H1 (cell line): ENCODE data around the gene RPS26. TPM values are rescaled to one million over a fixed set of nuclear protein-coding genes. Genes with fewer than 3 reads are reported as not detected.
A peak's percentile ranks its signal among the peaks of the same experiment; 100 is the strongest.

Experiments used
- CTCF ChIA-PET: fragments of 300-600 bp; sonication (Branson Sonifier 250); formaldehyde crosslinking; loops from one replicate; lab custom pipeline; 2021; ENCODE audit not compliant: partially characterized antibody; lab: Charles Lee
- POLR2A ChIA-PET: fragments of 300-600 bp; sonication (Branson Sonifier 250); formaldehyde crosslinking; loops from one replicate; lab custom pipeline; 2021; ENCODE audit warnings: inconsistent platforms; ENCODE audit not compliant: partially characterized antibody; lab: Charles Lee
- DNase-seq, 2 experiments: peaks; one replicate each; pipeline versions ENCODE4 v3.0.0 to v3.0.0-alpha.2; 2010 to 2022; ENCODE audit warnings: low spot score in 2 of 2, low read depth in 1 of 2, mixed read lengths in 1 of 2
- FAIRE-seq: peaks from 2 replicates; lab custom pipeline; 2011; peaks lifted over from hg19 to GRCh38; lab: Jason Lieb, UNC
- H2AFZ ChIP-seq: 2 replicates; pipeline ENCODE4 v1.8.1; 2012; ENCODE audit warnings: low read length, inconsistent platforms
- H2AK5ac ChIP-seq: 2 replicates; pipeline ENCODE4 v1.6.1; 2013; ENCODE audit warnings: low read depth, low read length
- H2BK120ac ChIP-seq: replicated peaks from 2 replicates; pipeline ENCODE3; 2013; ENCODE audit warnings: low read depth, low read length, inconsistent platforms
- H2BK12ac ChIP-seq: 2 replicates; pipeline ENCODE4 v1.6.1; 2013; ENCODE audit warnings: low read depth, low read length
- H2BK15ac ChIP-seq: 2 replicates; pipeline ENCODE4 v1.6.1; 2013; ENCODE audit warnings: low read length
- H2BK20ac ChIP-seq: 2 replicates; pipeline ENCODE4 v1.6.1; 2013; ENCODE audit warnings: low read length
- H2BK5ac ChIP-seq: 2 replicates; pipeline ENCODE4 v1.6.1; 2013; ENCODE audit warnings: low read depth, low read length
- H3K14ac ChIP-seq: 2 replicates; pipeline ENCODE4 v1.6.1; 2013; ENCODE audit warnings: inconsistent platforms; ENCODE audit not compliant: insufficient read length
- H3K18ac ChIP-seq: 2 replicates; pipeline ENCODE4 v1.6.1; 2013; ENCODE audit warnings: low read length; ENCODE audit errors: extremely low read depth
- H3K23ac ChIP-seq: 2 replicates; pipeline ENCODE4 v1.6.1; 2013; ENCODE audit warnings: inconsistent platforms; ENCODE audit not compliant: insufficient read length
- H3K23me2 ChIP-seq: 2 replicates; pipeline ENCODE4 v1.6.1; 2013; ENCODE audit warnings: low read depth, low read length
- H3K27ac ChIP-seq: 2 replicates; pipeline ENCODE4 v1.6.1; 2011; ENCODE audit warnings: low read depth, low read length, inconsistent platforms
- H3K27me3 ChIP-seq, 4 experiments: replicated peaks in 1 of 4; 1 replicate in 1 of 4; 2 replicates in 3 of 4; pipeline versions ENCODE4 v1.6.1 to v1.8.1; 2011 to 2013; ENCODE audit warnings: low read length in 3 of 4, mild to moderate bottlenecking in 3 of 4, inconsistent platforms in 2 of 4, mixed read lengths in 2 of 4, moderate library complexity in 1 of 4; ENCODE audit not compliant: control insufficient read depth in 3 of 4, insufficient read depth in 3 of 4; ENCODE audit errors: extremely low read depth in 1 of 4
- H3K36me3 ChIP-seq, 4 experiments: 2 replicates each; pipeline versions ENCODE4 v1.6.1 to v1.8.1; 2011 to 2013; ENCODE audit warnings: mild to moderate bottlenecking in 4 of 4, low read length in 3 of 4, moderate library complexity in 2 of 4, control low read depth in 1 of 4, inconsistent platforms in 1 of 4; ENCODE audit not compliant: insufficient read depth in 4 of 4, control insufficient read depth in 2 of 4
- H3K4ac ChIP-seq: replicated peaks from 2 replicates; pipeline ENCODE3; 2013; ENCODE audit warnings: low read length, low read depth, mixed read lengths, inconsistent platforms; ENCODE audit not compliant: insufficient read length
- H3K4me1 ChIP-seq, 4 experiments: replicated peaks in 1 of 4; 1 replicate in 1 of 4; 2 replicates in 3 of 4; pipeline versions ENCODE4 v1.6.1 to v1.8.1; 2011 to 2013; ENCODE audit warnings: low read length in 3 of 4, inconsistent platforms in 2 of 4, mixed read lengths in 1 of 4; ENCODE audit not compliant: insufficient read depth in 4 of 4, control insufficient read depth in 3 of 4
- H3K4me2 ChIP-seq, 2 experiments: 2 replicates each; pipeline versions ENCODE4 v1.6.1 to v1.8.1; 2011 to 2013; ENCODE audit warnings: low read depth in 2 of 2, low read length in 2 of 2, control low read depth in 1 of 2, inconsistent platforms in 1 of 2, mild to moderate bottlenecking in 1 of 2; ENCODE audit not compliant: insufficient read depth in 1 of 2
- H3K4me3 ChIP-seq, 4 experiments: fragments of 200-600, 300-600 bp in 1 of 4; sonication (generic), shearing (Covaris generic), sonication (Bioruptor Twin) in 1 of 4; 2 replicates each; pipeline versions ENCODE4 v1.5.1 to v1.8.1; 2011 to 2016; ENCODE audit warnings: low read length in 4 of 4, low read depth in 3 of 4, control low read depth in 2 of 4, inconsistent platforms in 2 of 4, mild to moderate bottlenecking in 2 of 4, mixed read lengths in 1 of 4, moderate library complexity in 1 of 4; ENCODE audit not compliant: insufficient read depth in 2 of 4; ENCODE audit errors: extremely low read depth in 1 of 4
- H3K56ac ChIP-seq: replicated peaks from 2 replicates; pipeline ENCODE3; 2013; ENCODE audit warnings: low read depth, mild to moderate bottlenecking, mixed read lengths, low read length, inconsistent platforms; ENCODE audit not compliant: insufficient read length
- H3K79me1 ChIP-seq: 2 replicates; pipeline ENCODE4 v1.6.1; 2013; ENCODE audit warnings: low read depth, low read length, control low read depth
- H3K79me2 ChIP-seq, 2 experiments: 2 replicates each; pipeline versions ENCODE4 v1.6.1 to v1.8.1; 2012 to 2013; ENCODE audit warnings: low read length in 2 of 2, mild to moderate bottlenecking in 2 of 2, inconsistent platforms in 1 of 2; ENCODE audit not compliant: insufficient read depth in 2 of 2, control insufficient read depth in 1 of 2
- H3K9ac ChIP-seq, 4 experiments: replicated peaks in 1 of 4; 1 replicate in 1 of 4; 2 replicates in 3 of 4; pipeline versions ENCODE4 v1.6.1 to v1.8.1; 2011 to 2013; ENCODE audit warnings: low read depth in 3 of 4, low read length in 3 of 4, control low read depth in 2 of 4, mild to moderate bottlenecking in 2 of 4, moderate library complexity in 2 of 4, inconsistent platforms in 1 of 4; ENCODE audit errors: extremely low read depth in 1 of 4
- H3K9me3 ChIP-seq, 2 experiments: 2 replicates each; pipeline versions ENCODE4 v1.6.1 to v1.8.1; 2012 to 2013; ENCODE audit warnings: mild to moderate bottlenecking in 2 of 2, moderate library complexity in 2 of 2, control low read depth in 1 of 2, inconsistent platforms in 1 of 2, low read depth in 1 of 2, low read length in 1 of 2, mixed read lengths in 1 of 2; ENCODE audit not compliant: insufficient read depth in 2 of 2
- H4K20me1 ChIP-seq, 2 experiments: replicated peaks in 1 of 2; 2 replicates each; pipeline versions ENCODE3 to v1.8.1; 2011 to 2013; ENCODE audit warnings: inconsistent platforms in 2 of 2, low read length in 2 of 2, mild to moderate bottlenecking in 1 of 2; ENCODE audit not compliant: insufficient read depth in 2 of 2, control insufficient read depth in 1 of 2
- H4K5ac ChIP-seq: 2 replicates; pipeline ENCODE4 v1.6.1; 2013; ENCODE audit warnings: low read length, low read depth, mixed read lengths, inconsistent platforms; ENCODE audit not compliant: insufficient read length
- H4K8ac ChIP-seq: 2 replicates; pipeline ENCODE4 v1.8.0; 2013; ENCODE audit warnings: mild to moderate bottlenecking, moderate library complexity, low read length, inconsistent platforms; ENCODE audit not compliant: insufficient read depth; ENCODE audit errors: extremely low read depth
- H4K91ac ChIP-seq: replicated peaks from 2 replicates; pipeline ENCODE3; 2013; ENCODE audit warnings: low read length, mixed read lengths, inconsistent platforms; ENCODE audit not compliant: insufficient read length
- CHD2 ChIP-seq: IDR thresholded peaks from 2 replicates; pipeline ENCODE4 v1.6.1; 2012; ENCODE audit warnings: low read length, improper control_type of control experiment
- EP300 ChIP-seq, 2 experiments: IDR thresholded peaks; 1 replicate in 1 of 2; 2 replicates in 1 of 2; pipeline ENCODE4 v1.6.1; 2011 to 2012; ENCODE audit warnings: low read depth in 2 of 2, low read length in 2 of 2, mild to moderate bottlenecking in 2 of 2, borderline replicate concordance in 1 of 2, inconsistent platforms in 1 of 2, moderate library complexity in 1 of 2
- HDAC2 ChIP-seq, 2 experiments: fragments of 300-600 bp in 1 of 2; sonication (generic) in 1 of 2; IDR thresholded peaks; 2 replicates each; pipeline ENCODE4 v1.6.1; 2011 to 2012; ENCODE audit warnings: low read depth in 2 of 2, low read length in 2 of 2, mild to moderate bottlenecking in 2 of 2, moderate library complexity in 2 of 2, borderline replicate concordance in 1 of 2, inconsistent platforms in 1 of 2
- JUN ChIP-seq: IDR thresholded peaks from 2 replicates; pipeline ENCODE4 v1.6.1; 2011; ENCODE audit warnings: low read depth, mild to moderate bottlenecking, improper control_type of control experiment, low read length
- MAFK ChIP-seq: IDR thresholded peaks from 2 replicates; pipeline ENCODE4 v1.6.1; 2012; ENCODE audit warnings: low read depth, mild to moderate bottlenecking, improper control_type of control experiment, low read length
- RBBP5 ChIP-seq: IDR thresholded peaks from 2 replicates; pipeline ENCODE4 v1.7.1; 2012; ENCODE audit warnings: low read depth, mild to moderate bottlenecking, inconsistent platforms, low read length, moderate library complexity, borderline replicate concordance
- SIX5 ChIP-seq: IDR thresholded peaks from 2 replicates; pipeline ENCODE4 v1.6.1; 2011; ENCODE audit warnings: mild to moderate bottlenecking, low read depth, low read length
- SRF ChIP-seq: IDR thresholded peaks from 2 replicates; pipeline ENCODE4 v1.6.1; 2011; ENCODE audit warnings: mild to moderate bottlenecking, low read depth, low read length, moderate library complexity
- TCF12 ChIP-seq: IDR thresholded peaks from 2 replicates; pipeline ENCODE4 v1.6.1; 2011; ENCODE audit warnings: low read depth, mild to moderate bottlenecking, low read length
- WGBS, 2 experiments: shearing (Covaris generic) in 1 of 2; methylation state at CpG; one replicate each; pipeline versions ENCODE4 v1.1.6 to v1.1.7; 2013 to 2015; ENCODE audit warnings: low lambda C conversion rate in 2 of 2, mixed read lengths in 2 of 2, inconsistent platforms in 1 of 2, low coverage in 1 of 2, missing lambda C conversion rate in 1 of 2; ENCODE audit not compliant: insufficient replicate concordance in 2 of 2, insufficient coverage in 1 of 2, insufficient read length in 1 of 2; ENCODE audit errors: extremely low coverage in 1 of 2, missing lambda C conversion rate in 1 of 2; 5-methylcytosine and 5-hydroxymethylcytosine counted together
- polyA plus RNA-seq, 7 experiments: library from polyadenylated mRNA; depleted of rRNA in 3 of 7; stranded (reverse) in 5 of 7; unstranded in 2 of 7; fragments of >200 nt in 5 of 7; fragments of 200-250 nt in 2 of 7; gene quantifications; 1 replicate in 5 of 7; 2 replicates in 1 of 7; 4 replicates in 1 of 7; pipeline versions ENCODE4 v1.2.1 to v1.2.3, GENCODE V29; 2011 to 2013; ENCODE audit warnings: missing spikeins in 2 of 7, mixed read lengths in 2 of 7
- total RNA-seq: library from RNA; stranded (reverse); fragmentation: NEBNext Ultra II Directional; extraction: Animal tissue kit (Norgen Biotek cat#: 25700); gene quantifications from 2 replicates; pipeline ENCODE4 v1.2.1, GENCODE V29; 2021

The RPS26 gene
- total and polyA plus RNA-seq, 2 of the 8 experiments (the other 6 are each of a cell fraction or from before 2014, with no cell fraction given), result 53.4 to 1,922 TPM

- peak overlapping the region in 1 of 4 experiments; percentile 68; a peak in 2 of 7 replicates for H3K9ac ChIP-seq
Measured at GRCh38 chr12:56081393-56082347, 40.0 kb downstream of the RPS26 start.

More at GRCh38 chr12:56081393-56082347, 40.0 kb downstream of the RPS26 start:
- Histone ChIP-seq H2BK20ac (no peak overlapping the region), H2BK120ac (no peak overlapping the region), H3K14ac (no peak overlapping the region), H2BK15ac (0 out of 2 replicates have a peak overlapping the region, but pooled peaks have one; percentile 84), H2BK5ac (peak overlapping the region; percentile 77), H3K27ac (0 out of 2 replicates have a peak overlapping the region, but pooled peaks have one; percentile 13), H3K23ac (no peak overlapping the region), H4K5ac (no peak overlapping the region), H3K56ac (no peak overlapping the region), H2AFZ (no peak overlapping the region), H3K4me2 (peak overlapping the region; percentile 62 to 97), H3K36me3 (peaks cover 7 to 14% (median 11%) of the 10 kb centered on the region in 4 experiments; a peak in 7 of 8 replicates), H3K4me3 (peak overlapping the region; percentile 74 to 89 (median 80); a peak in 7 of 8 replicates), H3K9me3 (no peaks in the 10 kb centered on the region; a peak in 1 of 4 replicates), H3K27me3 (no peaks in the 10 kb centered on the region), H3K23me2 (peaks cover 7% of the 10 kb centered on the region; the same call in 1 of the 2 replicates), H3K4me1 (peaks cover 3 to 17% (median 11%) of the 10 kb centered on the region in 4 experiments), H2AK5ac (no peak overlapping the region; the same call in 1 of the 2 replicates), H4K91ac (no peak overlapping the region), H3K4ac (no peak overlapping the region), H4K8ac (no peak overlapping the region; the same call in 1 of the 2 replicates), H4K20me1 (peaks cover 2 to 10% of the 10 kb centered on the region in 2 experiments), H3K79me1 (peaks cover 7% of the 10 kb centered on the region; the same call in 1 of the 2 replicates), H3K79me2 (peaks cover 0 to 27% of the 10 kb centered on the region in 2 experiments; a peak in 2 of 4 replicates), H2BK12ac (peak overlapping the region; percentile 94), H3K18ac (no peak overlapping the region)
- POLR2A ChIA-PET, result interaction anchor here (0.6 to 8.9 kb wide), 31 partner anchors 9 to 1054 kb away, joined by 3 to 112 read pairs (median 4); partner anchors contain the start of genes ESYT1, MYL6, PA2G4 and PAN2
- CTCF ChIA-PET, result interaction anchor here (0.6 to 5.1 kb wide), 13 partner anchors 9 to 345 kb away, joined by 3 to 31 read pairs (median 4); partner anchors contain the start of gene PA2G4
- DNase-seq (no peak), FAIRE-seq (no peak)
- WGBS, 2 experiments, result 82% methylated on average over 6 of the region's 6 CpGs; no CpG with 5 or more reads in 1 of the 2 experiments
- TF ChIP-seq EP300 (IDR thresholded peaks at IDR 0.05; ENCODE audit: borderline replicate concordance in 1 of 2, low read depth in 2 of 2, low read length in 2 of 2) (no peak), HDAC2 (IDR thresholded peaks at IDR 0.05; ENCODE audit: borderline replicate concordance in 1 of 2, low read depth in 2 of 2, low read length in 2 of 2) (no peak), RBBP5 (no peak), TCF12 (no peak), MAFK (no peak), JUN (no peak), CHD2 (no peak), SIX5 (no peak), SRF (no peak)
